Type B pancreatic cell (in vitro differentiated cells): Measurements from ENCODE around the gene TRIM44. TPM values are rescaled to one million over a fixed set of nuclear protein-coding genes. Genes with fewer than 3 reads are reported as not detected.
"Not testable (repeated sequence)": the region's sequence is repeated elsewhere in the genome, so short reads cannot be mapped to it uniquely, and the experiment has no call there.

Source experiments
- DNase-seq: peaks from one replicate; pipeline ENCODE4 v3.0.0; 2021; ENCODE audit warnings: mixed read lengths; ENCODE audit not compliant: unreplicated experiment; ENCODE audit errors: extremely low spot score
- H3K27ac Mint-ChIP-seq: 2 replicates; pipeline ENCODE4 v1.8.0; 2021; ENCODE audit warnings: mild to moderate bottlenecking, mixed read lengths
- H3K27me3 Mint-ChIP-seq: 2 replicates; pipeline ENCODE4 v1.8.0; 2021; ENCODE audit warnings: mixed read lengths
- H3K36me3 Mint-ChIP-seq: 2 replicates; pipeline ENCODE4 v1.8.0; 2021; ENCODE audit warnings: mixed read lengths
- H3K4me1 Mint-ChIP-seq: one replicate; pipeline ENCODE4 v1.8.0; 2021; ENCODE audit warnings: mixed read lengths; ENCODE audit not compliant: unreplicated experiment
- H3K4me3 Mint-ChIP-seq: 2 replicates; pipeline ENCODE4 v1.8.0; 2021; ENCODE audit warnings: mild to moderate bottlenecking, mixed read lengths
- H3K9me3 Mint-ChIP-seq: 2 replicates; pipeline ENCODE4 v1.8.0; 2021; ENCODE audit warnings: mixed read lengths
- CTCF ChIP-seq: fragments of 200-600 bp; sonication (generic); conservative IDR thresholded peaks from 2 replicates; pipeline ENCODE4 v1.5.0; 2021; ENCODE audit warnings: antibody characterized with exemption, mild to moderate bottlenecking
- total RNA-seq: library from RNA; stranded (reverse); gene quantifications from 2 replicates; pipeline ENCODE4 v1.2.1, GENCODE V29; 2021; ENCODE audit warnings: low replicate concordance

Gene TRIM44
- total RNA-seq, 1 donor from 2014 or later, result 70.6 TPM

GRCh38 chr11:35650467-35650866, 12.1 kb upstream of the TRIM44 start:
- TF ChIP-seq CTCF, result no peak
- no peaks in the 10 kb centered on the region for H3K36me3 Mint-ChIP-seq
- H3K4me1 Mint-ChIP-seq, result peaks cover 12% of the 10 kb centered on the region
- H3K27me3 Mint-ChIP-seq, result peaks cover 11% of the 10 kb centered on the region
- no peak for DNase-seq
- H3K4me3 Mint-ChIP-seq, result no peak overlapping the region
- H3K27ac Mint-ChIP-seq, result no peak overlapping the region
- no peaks in the 10 kb centered on the region for H3K9me3 Mint-ChIP-seq

GRCh38 chr11:35651263-35651662, 11.3 kb upstream of the TRIM44 start:
- Mint-ChIP-seq H3K4me3 (no peak overlapping the region), H3K9me3 (no peaks in the 10 kb centered on the region), H3K27me3 (peaks cover 11% of the 10 kb centered on the region), H3K4me1 (peaks cover 13% of the 10 kb centered on the region), H3K36me3 (no peaks in the 10 kb centered on the region), H3K27ac (no peak overlapping the region)
- TF ChIP-seq CTCF, result no peak
- DNase-seq, result no peak

GRCh38 chr11:35652786-35653185, 9.8 kb upstream of the TRIM44 start:
- not testable (repeated sequence) for H3K27ac Mint-ChIP-seq, H3K36me3 Mint-ChIP-seq, DNase-seq, H3K9me3 Mint-ChIP-seq, H3K4me3 Mint-ChIP-seq
- Mint-ChIP-seq H3K27me3 (peaks cover 13% of the 10 kb centered on the region), H3K4me1 (peaks cover 13% of the 10 kb centered on the region)

GRCh38 chr11:35654711-35655110, 7.9 kb upstream of the TRIM44 start:
- Mint-ChIP-seq H3K36me3 (no peaks in the 10 kb centered on the region), H3K4me1 (peaks cover 13% of the 10 kb centered on the region), H3K9me3 (no peaks in the 10 kb centered on the region), H3K27me3 (peaks cover 20% of the 10 kb centered on the region), H3K27ac (no peak overlapping the region), H3K4me3 (peak overlapping the region; percentile 40)
- no peak for TF ChIP-seq CTCF
- DNase-seq, result no peak

GRCh38 chr11:35655254-35655653, 7.3 kb upstream of the TRIM44 start:
- Mint-ChIP-seq H3K4me1 (peaks cover 13% of the 10 kb centered on the region), H3K36me3 (no peaks in the 10 kb centered on the region), H3K4me3 (no peak overlapping the region), H3K27me3 (peaks cover 20% of the 10 kb centered on the region), H3K27ac (no peak overlapping the region), H3K9me3 (no peaks in the 10 kb centered on the region)
- no peak for TF ChIP-seq CTCF
- DNase-seq, result no peak

GRCh38 chr11:35655856-35656255, 6.7 kb upstream of the TRIM44 start:
- Mint-ChIP-seq H3K27ac (no peak overlapping the region), H3K9me3 (no peaks in the 10 kb centered on the region), H3K36me3 (no peaks in the 10 kb centered on the region), H3K27me3 (peaks cover 17% of the 10 kb centered on the region), H3K4me1 (peaks cover 13% of the 10 kb centered on the region), H3K4me3 (no peak overlapping the region)
- TF ChIP-seq CTCF, result no peak
- DNase-seq, result no peak
